ENCODE measurements around the gene AUTS2. TPM values are rescaled to one million over a fixed set of nuclear protein-coding genes. Genes with fewer than 3 reads are reported as not detected.

Gene AUTS2
- total and polyA plus RNA-seq, 10 of the 15 experiments (the other 5 are each of a cell fraction or from before 2014, with no cell fraction given), result 6.4 to 55.6 (median 21.6) TPM

- TF ChIP-seq BACH1 (IDR thresholded peaks at IDR 0.05; ENCODE audit: borderline replicate concordance) (no peak), HSF1 (IDR thresholded peaks at IDR 0.05; ENCODE audit: low read depth, low read length) (no peak)
Measured at GRCh38 chr7:69701288-69701687, 103.0 kb downstream of the AUTS2 start (continued).

GRCh38 chr7:69702357-69702756 is 104.1 kb downstream of the AUTS2 start:
- H3K4me2 ChIP-seq (ENCODE audit: control insufficient read depth, insufficient read depth), result no peak overlapping the region
- no peak for DNase-seq (ENCODE audit: low read depth, low spot score)
- CTCF ChIA-PET, result interaction anchor here (0.6 to 1.2 kb wide), 5 partner anchors 9 to 144 kb away, joined by 3 to 5 read pairs (median 3); no protein-coding TSS in a partner anchor
- H3K27ac ChIP-seq (ENCODE audit: control insufficient read depth, insufficient read depth), result no peak overlapping the region
- H3K79me2 ChIP-seq (ENCODE audit: control insufficient read depth, insufficient read depth, low read length), result no peaks in the 10 kb centered on the region; the same call in none of the 2 replicates
- in situ Hi-C loops (cut with MboI), result no loop called here
- no peak overlapping the region for H3K4me3 ChIP-seq
- intact Hi-C loops (cut with micrococcal nuclease; ENCODE audit: unreplicated experiment), result no loop called here
- H2AFZ ChIP-seq (ENCODE audit: control insufficient read depth, low read depth, low read length), result no peak overlapping the region
- RAD21 ChIA-PET (ENCODE audit: unreplicated experiment), result interaction anchor here (0.7 to 0.9 kb wide), 2 partner anchors 11 to 123 kb away, joined by 3 to 5 read pairs; no protein-coding TSS in a partner anchor
- H3K4me1 ChIP-seq (ENCODE audit: control insufficient read depth, insufficient read depth, low read length), result peaks cover 24% of the 10 kb centered on the region
- no peaks in the 10 kb centered on the region for H3K27me3 ChIP-seq (replicated peaks in 1 of 2; ENCODE audit: control insufficient read depth in 2 of 2, insufficient read depth in 2 of 2, low read length in 1 of 2)
- no TSS peak for BruUV-seq (replicated peaks)
- POLR2A ChIA-PET, result interaction anchor here (0.5 to 1.9 kb wide), 3 partner anchors 15 to 534 kb away, joined by 3 to 4 read pairs (median 4); no protein-coding TSS in a partner anchor
- ATAC-seq, result no peak
- no peaks in the 10 kb centered on the region for H3K36me3 ChIP-seq (ENCODE audit: control insufficient read depth in 2 of 2, insufficient read depth in 2 of 2, low read length in 1 of 2)
- peak; percentile 31 for FAIRE-seq
- no peaks in the 10 kb centered on the region for H4K20me1 ChIP-seq (ENCODE audit: control insufficient read depth, insufficient read depth)
- SMC1A ChIA-PET (ENCODE audit: uncharacterized antibody, unreplicated experiment), result interaction anchor here (1.0 to 7.0 kb wide), 12 partner anchors 11 to 204 kb away, joined by 3 to 62 read pairs (median 4); no protein-coding TSS in a partner anchor
- no peak overlapping the region for H3K9ac ChIP-seq (ENCODE audit: control insufficient read depth, insufficient read depth, low read length)
- 89% methylated on average over 1 of the region's 1 CpG for WGBS (ENCODE audit: insufficient coverage, insufficient replicate concordance, low lambda C conversion rate, missing lambda C conversion rate)
- H3K9me3 ChIP-seq (replicated peaks; ENCODE audit: control insufficient read depth, insufficient read depth, low read length), result no peaks in the 10 kb centered on the region
- no peak for TF ChIP-seq EGR1 (IDR thresholded peaks at IDR 0.05; ENCODE audit: borderline replicate concordance in 1 of 2, low read depth in 2 of 2, low read length in 2 of 2)
- no peak for TF ChIP-seq MEF2A (IDR thresholded peaks at IDR 0.05; ENCODE audit: insufficient read depth, low read depth, low read length)
- no peak for TF ChIP-seq SKIL (IDR thresholded peaks at IDR 0.05; ENCODE audit: low read depth, poor library complexity, severe bottlenecking)
- TF ChIP-seq, protein P1, sequence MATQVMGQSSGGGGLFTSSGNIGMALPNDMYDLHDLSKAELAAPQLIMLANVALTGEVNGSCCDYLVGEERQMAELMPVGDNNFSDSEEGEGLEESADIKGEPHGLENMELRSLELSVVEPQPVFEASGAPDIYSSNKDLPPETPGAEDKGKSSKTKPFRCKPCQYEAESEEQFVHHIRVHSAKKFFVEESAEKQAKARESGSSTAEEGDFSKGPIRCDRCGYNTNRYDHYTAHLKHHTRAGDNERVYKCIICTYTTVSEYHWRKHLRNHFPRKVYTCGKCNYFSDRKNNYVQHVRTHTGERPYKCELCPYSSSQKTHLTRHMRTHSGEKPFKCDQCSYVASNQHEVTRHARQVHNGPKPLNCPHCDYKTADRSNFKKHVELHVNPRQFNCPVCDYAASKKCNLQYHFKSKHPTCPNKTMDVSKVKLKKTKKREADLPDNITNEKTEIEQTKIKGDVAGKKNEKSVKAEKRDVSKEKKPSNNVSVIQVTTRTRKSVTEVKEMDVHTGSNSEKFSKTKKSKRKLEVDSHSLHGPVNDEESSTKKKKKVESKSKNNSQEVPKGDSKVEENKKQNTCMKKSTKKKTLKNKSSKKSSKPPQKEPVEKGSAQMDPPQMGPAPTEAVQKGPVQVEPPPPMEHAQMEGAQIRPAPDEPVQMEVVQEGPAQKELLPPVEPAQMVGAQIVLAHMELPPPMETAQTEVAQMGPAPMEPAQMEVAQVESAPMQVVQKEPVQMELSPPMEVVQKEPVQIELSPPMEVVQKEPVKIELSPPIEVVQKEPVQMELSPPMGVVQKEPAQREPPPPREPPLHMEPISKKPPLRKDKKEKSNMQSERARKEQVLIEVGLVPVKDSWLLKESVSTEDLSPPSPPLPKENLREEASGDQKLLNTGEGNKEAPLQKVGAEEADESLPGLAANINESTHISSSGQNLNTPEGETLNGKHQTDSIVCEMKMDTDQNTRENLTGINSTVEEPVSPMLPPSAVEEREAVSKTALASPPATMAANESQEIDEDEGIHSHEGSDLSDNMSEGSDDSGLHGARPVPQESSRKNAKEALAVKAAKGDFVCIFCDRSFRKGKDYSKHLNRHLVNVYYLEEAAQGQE (IDR thresholded peaks at IDR 0.05; ENCODE audit: low read depth, low read length), result no peak
- no peak for TF ChIP-seq YBX1 (IDR thresholded peaks at IDR 0.05)
- TF ChIP-seq, protein P2, sequence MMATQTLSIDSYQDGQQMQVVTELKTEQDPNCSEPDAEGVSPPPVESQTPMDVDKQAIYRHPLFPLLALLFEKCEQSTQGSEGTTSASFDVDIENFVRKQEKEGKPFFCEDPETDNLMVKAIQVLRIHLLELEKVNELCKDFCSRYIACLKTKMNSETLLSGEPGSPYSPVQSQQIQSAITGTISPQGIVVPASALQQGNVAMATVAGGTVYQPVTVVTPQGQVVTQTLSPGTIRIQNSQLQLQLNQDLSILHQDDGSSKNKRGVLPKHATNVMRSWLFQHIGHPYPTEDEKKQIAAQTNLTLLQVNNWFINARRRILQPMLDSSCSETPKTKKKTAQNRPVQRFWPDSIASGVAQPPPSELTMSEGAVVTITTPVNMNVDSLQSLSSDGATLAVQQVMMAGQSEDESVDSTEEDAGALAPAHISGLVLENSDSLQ (IDR thresholded peaks at IDR 0.05), result no peak
- TF ChIP-seq NR2C2 (IDR thresholded peaks at IDR 0.05; ENCODE audit: borderline replicate concordance, control insufficient read depth, insufficient read length, low read depth), result no peak
- no peak for TF ChIP-seq SMC3 (IDR thresholded peaks at IDR 0.05; ENCODE audit: borderline replicate concordance, low read length)
- no peak for TF ChIP-seq GATAD2B (conservative IDR thresholded peaks at IDR 0.05; ENCODE audit: low read depth)

Measured in GM12878 (cell line).